ENCODE data around the gene FIZ1.

The FIZ1 gene

GRCh38 chr19:55550321-55550650 is 49.0 kb downstream of the FIZ1 start:
- Histone ChIP-seq H3K9me2 (replicated peaks; ENCODE audit: low read depth, low read length) (no peaks in the 10 kb centered on the region), H3K9ac (ENCODE audit: low read depth, low read length, poor library complexity, severe bottlenecking) (no peak overlapping the region), H3K4me1 (ENCODE audit: insufficient read depth, low read length, poor library complexity, severe bottlenecking) (no peaks in the 10 kb centered on the region), H3K9me3 (ENCODE audit: insufficient read depth, low read depth, low read length) (no peaks in the 10 kb centered on the region), H3K4me3 (ENCODE audit: low read length, poor library complexity, severe bottlenecking) (no peak overlapping the region), H3K79me2 (ENCODE audit: insufficient read depth, low read length) (no peaks in the 10 kb centered on the region), H3K27me3 (ENCODE audit: insufficient read depth, low read length, poor library complexity, severe bottlenecking) (no peaks in the 10 kb centered on the region), H4K20me1 (ENCODE audit: insufficient read depth, low read length, poor library complexity, severe bottlenecking) (no peaks in the 10 kb centered on the region), H2AFZ (ENCODE audit: low read length) (no peak overlapping the region), H3K4me2 (ENCODE audit: low read depth, low read length, poor library complexity, severe bottlenecking) (no peak overlapping the region), H3F3A (ENCODE audit: low read depth) (no peaks in the 10 kb centered on the region), H3K36me3 (ENCODE audit: insufficient read depth, low read length) (no peaks in the 10 kb centered on the region)
- TF ChIP-seq EZH2phosphoT487 (IDR thresholded peaks at IDR 0.05; ENCODE audit: borderline replicate concordance): no peak
- no peak for TF ChIP-seq CTCF (conservative IDR thresholded peaks at IDR 0.05; ENCODE audit: low read length)

GRCh38 chr19:55549500-55550320 is 49.6 kb downstream of the FIZ1 start:
- Histone ChIP-seq H3K36me3 (ENCODE audit: insufficient read depth, low read length) (no peaks in the 10 kb centered on the region), H3K9me2 (replicated peaks; ENCODE audit: low read depth, low read length) (no peaks in the 10 kb centered on the region), H2AFZ (ENCODE audit: low read length) (no peak overlapping the region), H3K4me3 (ENCODE audit: low read length, poor library complexity, severe bottlenecking) (no peak overlapping the region), H3K4me1 (ENCODE audit: insufficient read depth, low read length, poor library complexity, severe bottlenecking) (no peaks in the 10 kb centered on the region), H3K27me3 (ENCODE audit: insufficient read depth, low read length, poor library complexity, severe bottlenecking) (no peaks in the 10 kb centered on the region), H3K4me2 (ENCODE audit: low read depth, low read length, poor library complexity, severe bottlenecking) (no peak overlapping the region), H3F3A (ENCODE audit: low read depth) (no peaks in the 10 kb centered on the region), H4K20me1 (ENCODE audit: insufficient read depth, low read length, poor library complexity, severe bottlenecking) (no peaks in the 10 kb centered on the region), H3K9me3 (ENCODE audit: insufficient read depth, low read depth, low read length) (no peaks in the 10 kb centered on the region), H3K9ac (ENCODE audit: low read depth, low read length, poor library complexity, severe bottlenecking) (no peak overlapping the region), H3K79me2 (ENCODE audit: insufficient read depth, low read length) (no peaks in the 10 kb centered on the region)
- TF ChIP-seq CTCF (conservative IDR thresholded peaks at IDR 0.05; ENCODE audit: low read length): no peak

- H3K4me1 ChIP-seq (ENCODE audit: insufficient read depth, low read length, poor library complexity, severe bottlenecking): no peaks in the 10 kb centered on the region
- H3K79me2 ChIP-seq (ENCODE audit: insufficient read depth, low read length): no peaks in the 10 kb centered on the region
- no peak overlapping the region for H3K9ac ChIP-seq (ENCODE audit: low read depth, low read length, poor library complexity, severe bottlenecking)
- H3K4me3 ChIP-seq (ENCODE audit: low read length, poor library complexity, severe bottlenecking): no peak overlapping the region
- TF ChIP-seq CTCF (conservative IDR thresholded peaks at IDR 0.05; ENCODE audit: low read length) (no peak), EZH2phosphoT487 (IDR thresholded peaks at IDR 0.05; ENCODE audit: borderline replicate concordance) (no peak)
- H3K4me2 ChIP-seq (ENCODE audit: low read depth, low read length, poor library complexity, severe bottlenecking): no peak overlapping the region
- no peak overlapping the region for H2AFZ ChIP-seq (ENCODE audit: low read length)
- no peaks in the 10 kb centered on the region for H3K9me2 ChIP-seq (replicated peaks; ENCODE audit: low read depth, low read length)
- no peaks in the 10 kb centered on the region for H3K27me3 ChIP-seq (ENCODE audit: insufficient read depth, low read length, poor library complexity, severe bottlenecking)
- no peaks in the 10 kb centered on the region for H3F3A ChIP-seq (ENCODE audit: low read depth)
- no peaks in the 10 kb centered on the region for H3K9me3 ChIP-seq (ENCODE audit: insufficient read depth, low read depth, low read length)
- H4K20me1 ChIP-seq (ENCODE audit: insufficient read depth, low read length, poor library complexity, severe bottlenecking): no peaks in the 10 kb centered on the region
- no peaks in the 10 kb centered on the region for H3K36me3 ChIP-seq (ENCODE audit: insufficient read depth, low read length)
Measured at GRCh38 chr19:55546822-55547614, 52.3 kb downstream of the FIZ1 start.

All from Loucy (cell line).